Natural killer cell (primary cell): ENCODE data around the gene CHPF2. TPM values are rescaled to one million over a fixed set of nuclear protein-coding genes. Genes with fewer than 3 reads are reported as not detected.
A peak's percentile ranks its signal among the peaks of the same experiment; 100 is the strongest.

Source experiments
- ATAC-seq, 3 donors: fragments of 150-1000 bp in 2 of 3; fragments of 200-7000 bp in 1 of 3; cut with Tn5 transposase; 1 replicate in 1 of 3; 2 replicates in 2 of 3; pipeline ENCODE4 v1.10.0; 2021; ENCODE audit warnings: mild to moderate bottlenecking in 2 of 3, moderate library complexity in 2 of 3
- DNase-seq, 2 donors: peaks; one replicate each; pipeline versions ENCODE4 v3.0.0 to v3.0.0-alpha.2; 2013 to 2021; ENCODE audit warnings: mixed read lengths in 1 of 2
- H3K27ac ChIP-seq: one replicate; pipeline ENCODE4 v1.5.1; 2013; ENCODE audit warnings: mild to moderate bottlenecking, low read length
- H3K27me3 ChIP-seq: one replicate; pipeline ENCODE4 v1.6.1; 2013; ENCODE audit warnings: low read length; ENCODE audit not compliant: control insufficient read depth, insufficient read depth
- H3K36me3 ChIP-seq: one replicate; pipeline ENCODE4 v1.6.1; 2013; ENCODE audit warnings: low read length; ENCODE audit not compliant: control insufficient read depth, insufficient read depth
- H3K4me1 ChIP-seq: one replicate; pipeline ENCODE4 v1.6.1; 2013; ENCODE audit warnings: low read length; ENCODE audit not compliant: control insufficient read depth, insufficient read depth
- H3K4me3 ChIP-seq: one replicate; pipeline ENCODE4 v1.5.1; 2013; ENCODE audit warnings: low read length
- H3K9me3 ChIP-seq: one replicate; pipeline ENCODE4 v1.6.1; 2013; ENCODE audit warnings: low read length; ENCODE audit not compliant: control insufficient read depth, insufficient read depth
- H3K27ac Mint-ChIP-seq, 2 donors: one replicate each; pipeline ENCODE4 v1.8.0; 2022; ENCODE audit warnings: mild to moderate bottlenecking in 2 of 2, mixed read lengths in 2 of 2, moderate library complexity in 1 of 2
- H3K27me3 Mint-ChIP-seq, 2 donors: one replicate each; pipeline ENCODE4 v1.8.0; 2022; ENCODE audit warnings: low read depth in 2 of 2, mixed read lengths in 2 of 2
- H3K36me3 Mint-ChIP-seq: one replicate; pipeline ENCODE4 v1.8.0; 2022; ENCODE audit warnings: mixed read lengths
- H3K4me1 Mint-ChIP-seq, 2 donors: one replicate each; pipeline ENCODE4 v1.8.0; 2022; ENCODE audit warnings: mixed read lengths in 2 of 2
- H3K4me3 Mint-ChIP-seq: one replicate; pipeline ENCODE4 v1.8.0; 2022; ENCODE audit warnings: mild to moderate bottlenecking, moderate library complexity, mixed read lengths
- H3K9me3 Mint-ChIP-seq, 2 donors: one replicate each; pipeline ENCODE4 v1.8.0; 2022; ENCODE audit warnings: mixed read lengths in 2 of 2
- CTCF ChIP-seq: fragments of 200-600 bp; IDR thresholded peaks from one replicate; pipeline ENCODE4 v1.8.0; 2022; ENCODE audit warnings: antibody characterized with exemption
- WGBS: methylation state at CpG from one replicate; pipeline ENCODE4 v1.1.7; 2013; ENCODE audit warnings: missing lambda C conversion rate; ENCODE audit not compliant: insufficient coverage; 5-methylcytosine and 5-hydroxymethylcytosine counted together
- intact Hi-C: fragments of 100-400 bp; cut with micrococcal nuclease; formaldehyde crosslinking; loops from one replicate; pipeline ENCODE4 v1.14.2; 2022
- total RNA-seq, 4 donors: library from RNA; stranded (reverse); fragments of 120-200 nt in 1 of 4; gene quantifications; one replicate each; pipeline versions ENCODE4 v1.2.3 to v1.2.4, GENCODE V29; 2013 to 2022

CHPF2 gene
- total RNA-seq, 3 donors from 2014 or later (not counting 1 experiment from before 2014, with no cell fraction given), result 47.0 to 51.6 (median 48.6) TPM

GRCh38 chr7:151278949-151279348, 46.7 kb downstream of the CHPF2 start:
- no peak for TF ChIP-seq CTCF
- no peak for DNase-seq
- Mint-ChIP-seq H3K36me3 (peaks cover 7% of the 10 kb centered on the region), H3K27ac (no peak overlapping the region), H3K4me3 (peak overlapping the region; percentile 9), H3K27me3 (peaks cover 19 to 25% of the 10 kb centered on the region in 2 donors), H3K4me1 (peaks cover 9 to 24% of the 10 kb centered on the region in 2 donors), H3K9me3 (peaks cover 0 to 5% of the 10 kb centered on the region in 2 donors)
- Histone ChIP-seq H3K4me1 (peaks cover 31% of the 10 kb centered on the region), H3K27me3 (peaks cover 2% of the 10 kb centered on the region), H3K4me3 (no peak overlapping the region), H3K9me3 (no peaks in the 10 kb centered on the region), H3K27ac (no peak overlapping the region), H3K36me3 (no peaks in the 10 kb centered on the region)
- ATAC-seq, result no peak
- intact Hi-C loops, result no loop called here
- 97% methylated on average over 12 of the region's 12 CpGs for WGBS

- intact Hi-C loops, result no loop called here
- 89% methylated on average over 4 of the region's 5 CpGs for WGBS
- H3K27me3 Mint-ChIP-seq, result peaks cover 13 to 21% of the 10 kb centered on the region in 2 donors
- ATAC-seq, result no peak
- no peak overlapping the region for H3K4me3 Mint-ChIP-seq
- H3K36me3 Mint-ChIP-seq, result peaks cover 7% of the 10 kb centered on the region
- DNase-seq, result no peak
- peaks cover 2% of the 10 kb centered on the region for H3K27me3 ChIP-seq
- no peak overlapping the region for H3K4me3 ChIP-seq
- H3K27ac ChIP-seq, result no peak overlapping the region
- no peaks in the 10 kb centered on the region for H3K9me3 ChIP-seq
- peaks cover 9 to 24% of the 10 kb centered on the region in 2 donors for H3K4me1 Mint-ChIP-seq
- H3K36me3 ChIP-seq, result no peaks in the 10 kb centered on the region
- H3K9me3 Mint-ChIP-seq, result peaks cover 0 to 5% of the 10 kb centered on the region in 2 donors
- H3K27ac Mint-ChIP-seq, result no peak overlapping the region
- H3K4me1 ChIP-seq, result peaks cover 23% of the 10 kb centered on the region
- TF ChIP-seq CTCF, result no peak
Measured at GRCh38 chr7:151279868-151280267, 47.6 kb downstream of the CHPF2 start.

GRCh38 chr7:151280388-151281019, 48.2 kb downstream of the CHPF2 start:
- 91% methylated on average over 9 of the region's 9 CpGs for WGBS
- peaks cover 17% of the 10 kb centered on the region for H3K4me1 ChIP-seq

More at GRCh38 chr7:151280388-151281019, 48.2 kb downstream of the CHPF2 start:
- Mint-ChIP-seq H3K9me3 (peaks cover 0 to 5% of the 10 kb centered on the region in 2 donors), H3K4me1 (peaks cover 9 to 22% of the 10 kb centered on the region in 2 donors), H3K4me3 (no peak overlapping the region), H3K27ac (no peak overlapping the region), H3K36me3 (peaks cover 7% of the 10 kb centered on the region), H3K27me3 (peaks cover 15 to 17% of the 10 kb centered on the region in 2 donors)
- Histone ChIP-seq H3K9me3 (no peaks in the 10 kb centered on the region), H3K36me3 (no peaks in the 10 kb centered on the region), H3K27ac (no peak overlapping the region), H3K4me3 (no peak overlapping the region), H3K27me3 (peaks cover 2% of the 10 kb centered on the region)
- ATAC-seq (no peak), DNase-seq (no peak)
- intact Hi-C loops, result no loop called here
- no peak for TF ChIP-seq CTCF
